ENCODE results near the gene FRMD4A.

Gene FRMD4A

DNA sequence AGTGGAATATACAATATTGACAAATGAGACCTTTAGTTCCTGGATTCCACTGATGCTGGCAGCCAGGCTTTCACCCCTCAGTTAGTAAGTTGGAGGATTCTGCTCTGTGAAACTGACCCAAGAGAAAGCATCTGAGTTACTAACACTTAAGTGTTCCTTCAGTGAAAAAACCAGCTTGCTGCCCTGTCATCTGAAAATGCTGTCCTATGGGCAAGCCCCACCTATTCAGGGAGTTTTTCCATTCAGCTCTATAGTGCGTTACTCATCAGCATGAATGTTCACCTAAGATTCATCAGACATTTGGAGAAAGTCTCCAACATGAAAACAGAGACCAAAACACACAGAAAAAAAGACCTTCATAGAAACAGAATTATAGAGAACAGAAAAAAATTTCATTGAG lies 706.1 kb downstream of the FRMD4A start:
- no peak for DNase-seq

DNA sequence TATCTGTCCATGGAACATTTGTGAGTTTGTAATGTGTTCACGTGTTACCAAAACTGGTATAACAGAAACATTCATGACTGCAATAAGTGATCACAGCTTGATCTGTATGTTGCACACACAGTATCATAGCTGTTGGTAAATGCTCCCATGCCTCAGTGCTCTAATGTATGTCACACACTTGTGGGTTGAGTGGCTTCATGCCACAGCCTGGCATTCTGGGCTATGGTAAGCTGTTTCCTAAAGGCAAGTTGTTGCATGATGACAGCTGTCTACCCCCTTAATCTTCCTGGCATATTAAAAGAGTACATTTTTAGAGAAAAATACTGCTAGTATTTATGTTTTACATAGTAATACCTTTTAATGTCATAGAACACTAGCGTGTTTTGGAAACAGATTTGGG lies 708.8 kb downstream of the FRMD4A start:
- no peak for DNase-seq

DNA sequence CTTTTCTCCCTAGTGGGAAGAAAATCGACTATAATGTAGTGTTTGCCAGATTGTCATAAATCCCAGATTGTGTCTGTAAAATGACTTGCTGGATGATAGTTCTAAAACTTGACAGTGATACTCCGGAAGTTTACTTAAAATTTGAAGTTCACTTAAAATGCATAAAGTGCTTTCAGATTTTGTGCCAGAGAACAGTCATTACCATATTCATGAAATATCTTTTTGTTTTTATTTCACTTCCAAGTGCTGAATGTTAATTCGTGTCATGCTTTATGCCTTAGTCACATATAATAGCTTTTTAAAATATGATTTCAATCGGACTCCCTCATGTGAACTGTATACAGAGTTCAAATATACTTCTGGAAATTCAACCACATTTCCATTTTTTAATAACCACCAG lies 713.6 kb downstream of the FRMD4A start:
- DNase-seq = no peak

DNA sequence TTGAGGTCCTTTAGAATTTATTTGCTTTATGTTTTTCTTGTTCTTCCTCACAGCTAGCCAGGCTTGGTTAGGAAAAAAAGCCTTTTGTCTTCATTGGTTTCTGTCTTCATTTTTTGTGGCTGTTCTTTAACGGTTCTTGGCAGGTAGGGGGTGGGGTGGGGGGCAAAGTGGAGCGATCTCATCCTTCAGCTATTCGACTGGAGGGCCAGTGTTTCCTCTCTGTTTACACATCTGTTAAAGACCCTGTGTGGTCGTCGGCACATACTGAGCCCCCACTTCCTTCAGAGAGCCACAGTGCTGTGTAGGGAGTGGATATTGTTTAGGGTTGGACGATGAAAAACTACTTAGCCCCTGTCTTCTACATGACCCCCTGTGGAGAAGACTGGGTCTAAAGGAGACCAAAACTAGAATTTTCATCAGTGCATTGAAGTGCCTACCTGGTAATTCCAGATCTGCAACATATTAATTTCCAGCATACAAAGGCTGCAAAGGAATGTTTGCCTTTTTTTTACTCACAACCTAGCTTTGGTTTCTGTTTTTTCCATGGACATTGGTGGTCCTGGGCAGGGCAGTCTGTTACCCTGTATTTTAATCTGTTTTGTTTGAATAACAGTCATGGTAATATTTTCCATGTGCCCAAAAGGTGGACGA lies 714.9 kb downstream of the FRMD4A start:
- no peak for DNase-seq

DNA sequence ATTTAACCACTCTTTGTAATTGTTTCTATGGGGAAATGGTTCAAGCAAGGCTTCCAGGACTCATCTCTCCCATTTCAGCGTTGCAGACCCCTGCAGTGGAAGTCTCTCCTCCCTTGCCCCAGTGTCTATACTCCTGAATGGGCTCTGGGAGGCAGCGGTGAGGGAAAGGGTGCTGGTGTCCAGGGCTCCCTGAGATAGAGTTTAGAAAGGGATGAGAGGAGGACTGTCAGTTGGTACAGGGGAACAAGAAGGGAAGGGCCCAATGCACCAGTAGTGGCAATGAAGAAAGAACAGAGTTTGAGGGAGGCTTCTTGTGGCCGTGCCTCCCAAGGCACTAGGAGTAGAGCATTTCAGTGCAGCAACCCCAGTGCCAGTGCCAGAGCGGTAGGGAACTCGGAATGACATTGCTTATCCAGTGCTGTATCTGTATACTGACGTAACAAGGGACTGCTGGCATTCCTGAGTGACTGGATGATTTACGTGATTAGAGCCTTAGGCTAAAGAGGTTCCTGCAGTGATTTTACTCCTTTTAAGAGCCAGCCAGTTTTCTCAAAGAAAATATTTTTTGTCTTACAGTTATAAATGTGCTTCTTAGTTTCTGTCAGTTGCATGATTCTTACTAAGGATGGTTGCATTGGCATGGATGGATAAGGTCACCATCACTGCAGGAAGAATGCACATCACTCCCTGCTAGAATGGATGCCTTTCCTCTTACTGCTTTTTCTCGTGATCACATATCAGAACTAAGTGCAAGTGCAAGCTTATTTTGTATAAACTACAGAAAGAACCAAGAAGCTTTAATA lies 716.0 kb downstream of the FRMD4A start:
- no peak for DNase-seq

DNA sequence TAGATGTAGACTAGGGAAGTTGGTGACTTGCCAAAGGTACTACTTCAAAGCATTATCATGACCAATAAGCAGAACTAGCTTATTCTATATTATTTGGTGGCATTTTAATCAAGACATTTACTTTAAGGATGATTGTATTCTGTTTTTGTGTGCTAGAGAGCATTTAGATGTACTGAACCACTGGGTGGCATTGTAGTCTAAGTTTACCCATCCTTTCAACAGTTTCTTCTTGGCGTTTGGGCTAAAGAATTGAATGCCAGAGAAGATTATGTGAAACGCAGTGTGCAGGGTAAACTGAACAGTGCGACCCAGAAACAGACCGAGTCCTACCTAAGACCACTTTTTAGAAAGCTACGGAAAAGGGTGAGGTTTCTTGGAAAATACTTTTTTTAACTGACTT lies 717.2 kb downstream of the FRMD4A start:
- no peak for DNase-seq

DNA sequence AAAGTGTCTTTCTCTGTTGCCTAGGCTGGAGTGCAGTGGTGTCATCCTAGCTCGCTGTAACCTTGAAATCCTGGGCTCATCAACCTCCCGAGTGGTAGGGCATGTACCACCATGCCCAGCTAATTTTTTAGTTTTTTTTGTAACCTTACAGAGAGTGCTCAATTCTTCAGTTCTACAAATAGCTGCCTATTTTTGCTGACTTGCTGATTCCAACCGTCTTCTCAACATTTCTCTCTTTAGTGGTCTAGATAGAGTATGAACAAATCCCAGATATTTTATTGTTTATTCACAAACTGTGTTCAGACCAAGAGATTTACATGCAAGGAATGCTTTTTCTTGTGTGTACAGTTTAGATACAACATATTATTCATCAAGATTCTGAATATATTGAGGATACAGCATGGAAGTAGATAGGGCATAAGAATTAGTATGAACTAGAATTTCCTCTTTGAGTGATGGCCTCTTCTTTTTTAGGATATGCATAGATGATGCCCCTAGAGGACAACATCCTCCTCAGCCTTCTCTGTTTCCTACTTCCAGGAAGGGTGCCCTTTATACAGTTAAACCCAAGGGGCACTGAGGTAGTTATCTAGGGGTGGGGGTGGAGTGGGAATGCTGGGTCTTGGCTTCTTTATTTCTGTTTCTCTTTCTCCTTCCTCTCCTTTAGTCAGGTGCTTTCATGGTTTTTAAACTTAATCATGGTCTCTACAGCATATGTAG lies 717.9 kb downstream of the FRMD4A start:
- DNase-seq = no peak

DNA sequence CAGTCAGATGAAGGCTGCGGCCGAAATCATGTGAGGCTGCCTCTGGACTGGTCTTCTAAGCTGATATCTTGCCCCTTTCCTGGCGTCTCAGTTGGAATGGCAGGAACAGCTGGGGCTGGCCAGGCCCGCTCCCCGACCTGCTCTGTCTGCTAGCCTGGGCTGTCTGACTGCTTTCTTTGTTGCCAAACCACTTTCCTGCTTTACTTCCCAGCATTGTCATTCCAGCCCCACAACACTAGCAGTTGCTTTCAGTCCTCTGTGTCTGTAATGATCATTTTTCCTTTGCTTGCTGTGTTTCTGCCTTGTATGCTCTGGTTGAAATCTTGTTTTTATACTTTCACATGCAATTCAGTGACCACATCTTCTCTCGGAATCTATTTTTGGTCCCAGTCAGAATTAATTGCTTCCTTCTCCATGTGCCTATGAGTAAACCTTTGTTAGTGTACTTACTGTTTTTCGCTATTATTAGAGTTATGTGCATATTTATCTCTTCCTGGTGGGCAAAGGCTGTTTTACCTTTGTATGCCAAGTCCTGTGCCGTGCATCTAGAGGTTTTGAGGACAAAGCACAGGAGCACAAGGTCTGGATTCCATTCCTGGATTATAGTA lies 722.4 kb downstream of the FRMD4A start:
- no peak for DNase-seq

DNA sequence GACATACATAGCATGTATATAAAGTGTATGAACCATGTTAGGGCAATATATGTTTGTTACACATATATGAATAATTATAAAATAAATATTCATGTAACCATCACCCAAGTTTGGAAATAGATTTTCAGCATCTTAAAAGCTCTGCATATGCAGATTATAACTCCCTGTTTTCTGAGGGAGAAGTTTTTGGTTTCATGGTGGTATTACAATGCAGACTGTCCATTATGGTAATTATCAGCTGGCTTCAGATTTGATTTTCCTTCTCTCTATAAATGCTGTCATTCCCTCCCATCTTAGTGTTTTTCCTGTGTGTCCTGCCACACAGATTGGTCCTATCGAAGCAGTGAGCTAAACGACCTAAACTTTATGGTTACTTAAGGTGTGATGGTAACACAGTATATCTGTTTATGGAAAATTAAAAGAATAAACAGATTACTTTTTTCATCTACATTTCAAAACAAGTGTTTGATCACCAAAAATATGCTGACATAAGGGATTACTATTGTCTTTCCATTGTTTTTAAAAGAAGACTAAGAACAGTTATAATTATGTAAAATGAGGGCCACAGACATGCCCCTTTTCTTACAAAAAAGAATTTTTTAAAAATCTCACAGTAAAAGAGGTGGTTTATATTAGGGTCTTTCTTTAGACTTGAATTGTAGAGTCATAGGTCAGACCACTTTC lies 726.2 kb downstream of the FRMD4A start:
- DNase-seq = no peak

DNA sequence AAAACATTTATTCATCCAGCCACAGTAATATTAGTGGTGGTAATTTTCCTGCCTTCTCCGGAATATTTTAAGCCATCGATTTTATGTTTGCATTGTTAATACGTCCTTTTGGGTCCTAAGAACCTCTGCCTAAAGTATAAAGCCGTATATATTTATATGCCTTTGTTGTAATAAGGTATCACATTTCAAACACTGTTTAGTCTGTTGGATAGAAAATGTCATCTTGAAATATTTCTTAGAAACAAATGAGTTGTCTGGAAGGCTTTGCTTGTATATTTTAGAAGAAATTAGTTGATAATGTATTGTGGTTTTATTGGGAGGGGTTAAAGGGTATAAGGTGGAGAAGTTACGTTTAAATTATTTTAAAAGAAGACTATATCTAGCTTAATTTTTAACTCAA lies 732.8 kb downstream of the FRMD4A start:
- no peak for DNase-seq

DNA sequence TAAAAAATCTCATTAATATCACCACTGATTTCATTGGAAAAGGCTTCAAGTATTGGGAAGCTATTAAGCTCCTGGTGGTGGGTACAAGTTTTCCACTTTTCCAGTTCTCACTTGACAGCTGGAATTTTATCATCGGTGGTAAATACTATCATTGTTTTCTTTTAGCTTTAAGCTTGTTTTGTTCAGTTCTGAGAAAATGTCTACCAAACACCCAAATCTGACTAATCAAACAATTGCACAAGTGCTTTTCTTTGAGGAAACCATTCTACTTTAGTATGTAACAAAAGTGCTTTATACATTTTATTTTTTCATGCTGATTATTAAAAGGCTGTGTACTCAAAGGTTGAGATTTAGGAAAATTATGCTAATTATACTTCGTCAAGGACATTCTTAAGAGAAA lies 736.1 kb downstream of the FRMD4A start:
- no peak for DNase-seq

All from CD4-positive, alpha-beta T cell treated with Interleukin-17A for 4 hours (primary cell).